ENCODE measurements around the gene UBE2D2. TPM values are rescaled to one million over a fixed set of nuclear protein-coding genes. Genes with fewer than 3 reads are reported as not detected.
A peak's percentile ranks its signal among the peaks of the same experiment; 100 is the strongest.
"Not testable (repeated sequence)": the region's sequence is repeated elsewhere in the genome, so short reads cannot be mapped to it uniquely, and the experiment has no call there.

UBE2D2 gene
- total and polyA plus RNA-seq, 10 of the 15 experiments (the other 5 are each of a cell fraction or from before 2014, with no cell fraction given): 58.6 to 245 (median 128) TPM

DNA sequence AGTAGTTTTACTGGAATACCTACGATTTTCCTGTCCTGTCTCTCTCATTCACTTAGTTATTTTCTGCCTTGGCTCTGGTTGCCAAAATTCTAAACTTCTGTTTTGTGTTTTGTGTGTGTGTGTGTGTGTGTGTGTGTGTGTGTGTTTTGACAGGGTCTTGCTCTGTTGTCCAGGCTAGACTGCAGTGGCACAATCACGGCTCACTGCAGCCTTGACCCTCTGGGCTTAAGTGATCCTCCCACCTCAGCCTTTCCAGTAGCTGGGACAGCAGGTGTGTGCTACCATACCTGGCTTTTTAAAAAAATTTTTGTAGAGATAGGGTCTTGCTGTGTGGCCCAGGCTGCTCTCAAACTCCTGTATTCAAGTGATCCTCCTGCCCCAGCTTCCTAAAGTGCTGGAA is 17.2 kb downstream of the UBE2D2 start (continued):
- no peak for TF ChIP-seq BCLAF1 (IDR thresholded peaks at IDR 0.05)

GRCh38 chr5:139582181-139582580 is 21.0 kb downstream of the UBE2D2 start:
- FAIRE-seq; H4K20me1 ChIP-seq (ENCODE audit: control insufficient read depth, insufficient read depth); H3K4me3 ChIP-seq; H3K9ac ChIP-seq (ENCODE audit: control insufficient read depth, insufficient read depth, low read length); in situ Hi-C loops (cut with MboI); H3K27me3 ChIP-seq (replicated peaks in 1 of 2; ENCODE audit: control insufficient read depth in 2 of 2, insufficient read depth in 2 of 2, low read length in 1 of 2); DNase-seq (ENCODE audit: low read depth, low spot score); H2AFZ ChIP-seq (ENCODE audit: control insufficient read depth, low read depth, low read length); BruUV-seq (replicated peaks); H3K9me3 ChIP-seq (replicated peaks; ENCODE audit: control insufficient read depth, insufficient read depth, low read length); intact Hi-C loops (cut with micrococcal nuclease; ENCODE audit: unreplicated experiment); H3K36me3 ChIP-seq (ENCODE audit: control insufficient read depth in 2 of 2, insufficient read depth in 2 of 2, low read length in 1 of 2): not testable (repeated sequence)
- ChIA-PET POLR2A (interaction anchor here (0.6 to 1.5 kb wide), 8 partner anchors 10 to 125 kb away, joined by 3 to 11 read pairs (median 5); no protein-coding TSS in a partner anchor), SMC1A (ENCODE audit: uncharacterized antibody, unreplicated experiment) (interaction anchor here (1.2 kb wide), 1 partner anchor 10 kb away, joined by 4 read pairs; no protein-coding TSS in a partner anchor), RAD21 (ENCODE audit: unreplicated experiment) (interaction anchor here (0.7 to 4.9 kb wide), 2 partner anchors 18 to 162 kb away, joined by 3 to 23 read pairs; no protein-coding TSS in a partner anchor), CTCF (interaction anchor here (0.8 kb wide), 1 partner anchor 10 kb away, joined by 4 read pairs; no protein-coding TSS in a partner anchor)
- Histone ChIP-seq H3K4me2 (ENCODE audit: control insufficient read depth, insufficient read depth) (0 out of 2 replicates have a peak overlapping the region, but pooled peaks have one; percentile 30), H3K4me1 (ENCODE audit: control insufficient read depth, insufficient read depth, low read length) (peaks cover 26% of the 10 kb centered on the region), H3K79me2 (ENCODE audit: control insufficient read depth, insufficient read depth, low read length) (peaks cover 77% of the 10 kb centered on the region), H3K27ac (ENCODE audit: control insufficient read depth, insufficient read depth) (peak overlapping the region; percentile 59; the same call in 1 of the 2 replicates)
- WGBS (ENCODE audit: insufficient coverage, insufficient replicate concordance, low lambda C conversion rate, missing lambda C conversion rate): 26% methylated on average over 5 of the region's 5 CpGs
- peak; percentile 70 for ATAC-seq
